SK-N-MC (cell line): Measurements from ENCODE around the gene NPLOC4.

Source experiments
- EZH2 ChIP-seq: fragments of 200-600 bp; sonication (generic); IDR thresholded peaks from one replicate; pipeline ENCODE4 v1.6.1; 2017; ENCODE audit warnings: antibody characterized with exemption
- POLR2AphosphoS5 ChIP-seq: IDR thresholded peaks from 2 replicates; pipeline ENCODE4 v1.6.1; 2012; ENCODE audit warnings: mild to moderate bottlenecking, low read depth, low read length, borderline replicate concordance

- TF ChIP-seq POLR2AphosphoS5, result no peak
- no peak for TF ChIP-seq EZH2
Measured at GRCh38 chr17:81652906-81653771, 16.2 kb upstream of the NPLOC4 start.
